Skin of body (tissue), 3 donors: ENCODE data around the gene GFPT1. TPM values are rescaled to one million over a fixed set of nuclear protein-coding genes. Genes with fewer than 3 reads are reported as not detected.

Experiments
- DNase-seq: peaks from one replicate; lab custom pipeline; 2025; lab: John Stamatoyannopoulos, UW
- small RNA-seq: library from RNA; depleted of rRNA; stranded (forward); fragments of <200 nt; gene quantifications from one replicate; pipeline ENCODE3, GENCODE V24; 2014; ENCODE audit warnings: low replicate concordance
- total RNA-seq: library from RNA; depleted of rRNA; stranded (reverse); fragments of >200 nt; gene quantifications from one replicate; pipeline ENCODE4 v1.2.3, GENCODE V29; 2014

Gene GFPT1
- total RNA-seq, 1 donor from 2014 or later = 39.8 TPM

DNA sequence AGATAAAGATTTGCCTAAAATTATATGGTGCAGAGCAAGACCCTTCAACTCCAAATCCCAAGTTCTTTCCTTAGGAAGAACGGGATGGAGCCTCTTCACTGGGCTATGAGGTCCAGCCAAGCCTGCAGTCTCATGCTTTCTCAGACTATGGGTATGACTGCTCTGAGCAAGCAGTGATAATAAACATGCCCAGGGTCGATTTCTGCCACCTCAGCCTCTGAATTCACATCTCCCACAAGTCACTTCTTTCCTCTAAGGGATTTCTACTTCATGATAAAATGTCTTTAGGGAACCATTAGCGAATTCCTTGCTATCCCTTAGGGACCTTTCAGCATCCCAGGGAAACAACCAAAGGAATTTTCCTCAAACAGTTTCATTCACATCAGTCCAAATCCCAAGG lies 94.8 kb downstream of the GFPT1 start:
- DNase-seq = no peak

DNA sequence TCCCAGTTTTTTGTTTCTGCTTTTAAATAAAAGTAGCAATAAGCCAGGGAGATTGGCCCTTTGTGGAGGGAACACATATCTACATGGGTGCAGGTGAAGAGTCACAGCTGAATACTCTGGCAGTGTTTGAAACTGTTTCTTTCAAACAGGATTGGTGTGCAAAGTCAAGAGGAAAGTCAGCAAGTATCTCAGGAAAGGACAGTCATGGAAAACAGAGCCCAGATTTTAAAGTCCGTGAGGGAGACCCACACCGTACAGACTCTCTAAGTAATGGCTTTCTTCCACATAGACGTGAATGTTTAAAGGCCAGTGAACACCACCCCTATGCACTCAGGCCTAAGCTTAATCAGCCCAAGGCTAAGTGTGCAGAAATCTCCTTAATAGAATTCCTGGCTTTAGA lies 95.3 kb downstream of the GFPT1 start:
- DNase-seq = peak; percentile 22

DNA sequence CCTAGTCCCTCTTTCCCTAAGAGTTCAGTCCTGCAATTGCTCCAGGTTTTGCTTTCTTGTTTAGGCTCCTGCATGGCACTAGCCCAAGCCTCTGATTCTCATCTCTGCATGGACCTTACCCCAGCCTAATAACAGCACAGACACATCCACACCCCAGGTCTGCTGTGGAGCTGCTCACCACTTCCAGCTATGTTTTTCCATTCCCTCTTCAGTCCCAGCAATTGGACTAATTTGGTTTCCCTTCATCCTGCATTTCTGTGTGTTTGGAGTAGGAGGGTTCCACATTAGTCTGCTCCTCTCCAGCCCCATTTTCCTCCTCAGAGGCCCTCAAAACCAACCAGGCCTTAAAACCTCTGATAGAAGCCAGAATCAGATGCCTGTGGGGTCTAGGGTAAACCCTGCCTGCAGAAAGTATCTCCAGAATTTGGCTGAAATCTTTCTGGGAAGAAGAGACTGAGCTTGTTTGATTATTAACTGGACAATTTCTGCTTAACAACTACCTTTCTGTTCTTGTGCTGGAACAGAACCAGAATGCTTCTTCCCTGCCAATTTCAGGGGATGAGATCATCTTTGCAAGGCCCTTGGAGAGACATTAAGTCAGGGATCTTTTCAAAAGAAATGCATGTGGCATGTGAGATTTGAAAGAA lies 95.9 kb downstream of the GFPT1 start:
- DNase-seq = peak; percentile 68

DNA sequence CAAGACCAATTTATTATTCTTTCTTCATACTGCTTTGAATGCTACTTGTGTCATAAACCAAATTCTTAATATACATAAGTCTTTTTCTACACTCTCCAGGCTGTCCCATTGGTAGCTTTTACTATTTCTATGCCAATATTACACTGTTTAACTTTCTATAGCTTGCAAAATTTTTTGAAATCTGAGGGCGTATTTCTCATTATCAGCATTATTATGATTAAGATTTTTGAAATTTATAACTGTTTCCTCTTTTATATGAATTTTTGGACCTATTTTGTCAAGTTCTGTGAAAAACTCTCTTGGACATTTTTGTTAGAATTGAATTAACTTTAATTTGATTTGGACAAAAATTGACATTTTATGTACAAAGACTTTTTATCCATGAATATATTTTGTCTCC lies 98.6 kb downstream of the GFPT1 start:
- no peak for DNase-seq

DNA sequence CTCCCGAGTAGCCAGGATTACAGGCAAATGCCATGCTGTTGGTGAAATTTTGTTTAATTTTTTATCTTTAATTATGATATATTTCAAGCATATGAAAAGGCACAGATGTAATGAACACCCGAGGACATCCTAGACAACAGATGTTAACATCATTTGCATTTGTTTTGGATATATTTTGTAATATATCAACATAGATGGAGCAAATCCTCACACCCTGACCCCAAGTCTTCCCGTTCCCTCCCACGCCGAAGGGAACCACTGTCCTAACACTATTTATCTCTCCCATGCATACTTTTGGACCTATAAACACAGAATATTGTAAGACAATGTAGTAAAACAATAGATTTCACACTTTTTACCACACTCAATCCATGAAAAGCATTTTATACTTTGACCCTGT lies 99.5 kb downstream of the GFPT1 start:
- DNase-seq = no peak

DNA sequence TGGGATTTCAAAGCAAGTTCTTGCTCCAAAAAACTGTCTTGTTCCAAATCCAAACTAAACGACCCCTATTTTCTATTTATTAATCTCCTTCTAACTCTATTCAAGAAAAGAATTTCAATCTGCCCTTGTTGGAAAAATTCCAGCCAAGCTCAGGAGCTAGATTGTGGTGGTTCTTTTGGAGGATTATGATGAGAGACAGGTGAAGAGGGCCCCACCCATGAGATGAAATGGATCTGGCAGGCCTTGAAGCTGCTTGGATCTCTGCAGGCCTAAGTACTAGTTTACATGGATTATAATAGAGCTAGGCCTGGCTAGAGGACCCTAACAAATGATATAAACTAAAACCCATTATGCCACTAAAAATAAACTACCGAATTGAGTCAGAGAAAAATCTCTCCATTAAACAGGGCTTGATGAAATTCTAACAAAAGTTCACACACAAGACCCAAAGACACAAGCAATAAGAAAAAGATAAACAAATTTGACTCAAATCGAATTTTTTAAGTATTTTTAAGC lies 101.6 kb downstream of the GFPT1 start:
- no peak for DNase-seq

DNA sequence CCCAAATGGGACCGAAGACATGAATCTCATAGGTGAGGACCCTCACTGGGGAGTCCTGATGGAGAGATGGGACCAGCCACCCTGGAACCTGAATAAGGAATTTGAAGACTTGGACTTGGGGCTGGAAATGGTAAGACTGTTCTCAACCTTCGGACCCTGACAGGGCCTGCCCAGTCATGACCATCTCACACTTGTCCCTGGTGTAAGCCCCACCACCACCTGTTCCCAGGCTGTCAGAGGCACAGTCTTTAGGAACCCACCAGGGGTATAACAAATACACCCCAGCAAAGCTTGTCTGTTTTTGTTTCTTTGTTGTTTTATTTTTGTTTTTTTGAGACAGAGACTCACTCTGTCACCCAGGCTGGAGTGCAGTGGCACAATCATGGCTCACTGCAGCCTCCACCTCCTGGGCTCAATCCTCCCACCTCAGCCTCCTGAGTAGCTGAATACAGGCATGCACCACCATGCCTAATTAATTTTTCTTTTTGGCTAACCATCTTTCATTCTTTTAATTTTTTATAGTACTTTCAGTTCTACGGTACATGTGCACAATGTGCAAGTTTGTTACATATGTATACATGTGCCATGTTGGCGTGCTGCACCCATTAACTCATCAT lies 106.1 kb downstream of the GFPT1 start:
- DNase-seq = no peak

DNA sequence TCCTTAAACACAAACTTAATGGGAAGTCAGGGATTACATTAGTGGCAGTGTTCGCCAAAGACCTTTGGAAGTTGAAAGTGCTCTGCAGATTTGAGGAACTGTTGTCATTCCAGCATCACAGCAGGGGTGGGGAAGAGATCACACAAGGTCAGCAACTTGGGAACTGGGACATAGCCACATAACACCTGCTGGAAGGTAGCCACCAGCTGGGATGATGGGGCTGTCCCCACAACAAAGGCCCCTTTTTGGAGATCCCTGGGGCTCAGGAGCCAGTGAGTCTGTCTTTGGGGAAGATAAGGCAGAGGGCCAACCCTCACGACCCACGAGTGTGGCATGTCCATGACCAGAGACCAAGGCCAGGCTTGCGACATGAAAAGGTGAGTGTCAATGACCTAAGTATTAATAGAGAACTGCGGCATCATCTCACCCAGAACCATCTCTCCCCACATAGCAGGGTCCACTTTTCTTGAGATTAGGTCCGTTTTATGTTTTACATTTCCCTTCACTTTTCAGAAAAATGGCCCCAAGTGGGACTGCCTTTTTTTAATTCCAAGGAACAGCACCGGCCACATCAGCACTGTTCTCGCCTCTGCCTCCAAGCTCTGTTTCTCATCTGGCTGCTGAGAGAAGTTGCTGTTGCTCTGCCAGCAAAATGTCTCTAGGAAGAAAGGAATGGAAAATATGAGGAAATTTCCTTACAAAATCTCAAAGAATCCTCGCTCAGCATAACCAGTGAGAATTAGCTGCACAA lies 106.9 kb downstream of the GFPT1 start:
- DNase-seq = peak; percentile 79

DNA sequence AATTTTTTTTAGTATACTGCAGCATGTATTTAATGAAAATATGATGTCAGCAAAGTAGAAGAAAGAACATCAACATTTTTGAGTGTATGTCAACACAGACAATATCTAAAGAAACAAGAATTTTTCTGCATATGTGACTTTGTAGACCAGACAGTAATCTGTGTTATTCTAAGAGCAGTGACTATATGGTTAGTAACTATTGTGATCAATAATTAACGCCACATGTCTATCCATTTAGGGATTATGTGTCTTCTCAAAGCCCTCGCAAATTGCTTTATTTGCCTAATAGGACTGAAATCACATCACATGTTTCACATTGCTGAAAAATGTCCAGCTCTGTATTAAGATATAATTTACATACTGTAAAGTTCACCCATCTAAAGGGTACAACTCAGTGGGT lies 107.8 kb downstream of the GFPT1 start:
- DNase-seq = peak; percentile 63

DNA sequence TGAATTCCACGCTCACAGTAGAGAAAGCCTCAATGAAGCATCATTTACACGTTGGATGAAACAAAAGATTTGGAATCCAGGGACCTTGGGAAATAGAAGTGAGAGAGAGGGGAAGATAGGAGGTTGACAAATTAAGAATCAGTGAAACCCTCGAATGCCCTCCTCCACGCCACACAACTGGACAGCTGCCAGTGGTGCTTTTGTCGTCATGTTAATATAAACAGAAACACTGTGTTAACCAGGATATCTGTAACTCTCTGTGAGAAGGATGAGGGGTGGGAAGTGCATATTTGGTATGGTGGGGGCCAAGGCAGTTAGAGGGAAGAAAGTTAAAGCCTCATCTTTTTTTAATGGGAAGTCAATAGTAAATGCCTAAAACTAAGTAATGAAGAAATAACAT lies 108.7 kb downstream of the GFPT1 start:
- no peak for DNase-seq

DNA sequence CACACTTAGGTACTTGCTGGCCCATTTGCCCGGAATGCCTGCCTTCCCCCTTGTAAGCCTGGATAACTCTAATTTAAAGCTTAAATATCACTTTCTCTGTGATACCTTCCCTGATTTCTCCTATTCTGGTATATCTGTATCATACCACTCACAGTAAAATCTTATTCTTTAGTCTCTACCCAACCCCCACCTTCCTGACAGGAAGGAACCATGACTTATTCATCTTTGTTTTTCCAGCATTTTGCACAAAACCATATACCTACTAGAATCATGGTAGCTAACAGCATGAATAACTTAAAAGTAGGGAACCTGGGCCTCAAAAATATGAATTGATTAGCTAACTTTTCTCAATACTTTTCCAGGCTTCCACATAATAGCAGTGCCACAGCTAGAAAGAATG lies 111.5 kb downstream of the GFPT1 start:
- no peak for DNase-seq

DNA sequence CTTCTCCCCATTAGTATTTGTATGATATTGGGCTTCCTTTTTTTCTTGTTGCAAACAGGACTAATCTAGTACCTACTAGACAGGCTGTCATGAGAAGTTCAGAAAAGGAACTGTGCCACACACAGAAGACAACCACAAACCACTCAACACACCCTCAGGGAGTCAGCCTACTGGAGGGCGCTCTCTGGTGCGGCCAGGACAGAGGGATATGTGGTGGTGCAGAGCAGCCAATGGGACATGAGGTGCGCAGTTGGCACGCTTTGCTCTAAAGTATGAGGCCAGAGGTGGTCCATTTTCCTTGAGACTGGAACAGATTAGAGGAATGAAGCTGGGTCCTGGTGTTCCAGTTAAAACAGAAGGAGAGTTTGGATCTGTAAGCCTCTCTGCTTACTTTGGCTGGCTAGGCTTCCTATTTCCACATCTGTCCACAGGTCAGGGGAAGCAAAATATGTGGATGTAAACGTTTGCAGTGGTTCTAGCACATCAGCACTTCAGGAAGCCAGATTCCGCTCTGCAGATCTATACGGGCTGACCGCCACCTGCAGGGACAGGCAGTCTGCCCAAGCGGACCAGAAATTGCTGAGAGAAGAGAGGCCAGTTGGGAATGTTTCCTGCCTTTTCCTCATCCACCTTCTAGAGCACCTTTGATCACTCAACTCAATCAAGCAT lies 114.1 kb downstream of the GFPT1 start:
- DNase-seq = no peak

DNA sequence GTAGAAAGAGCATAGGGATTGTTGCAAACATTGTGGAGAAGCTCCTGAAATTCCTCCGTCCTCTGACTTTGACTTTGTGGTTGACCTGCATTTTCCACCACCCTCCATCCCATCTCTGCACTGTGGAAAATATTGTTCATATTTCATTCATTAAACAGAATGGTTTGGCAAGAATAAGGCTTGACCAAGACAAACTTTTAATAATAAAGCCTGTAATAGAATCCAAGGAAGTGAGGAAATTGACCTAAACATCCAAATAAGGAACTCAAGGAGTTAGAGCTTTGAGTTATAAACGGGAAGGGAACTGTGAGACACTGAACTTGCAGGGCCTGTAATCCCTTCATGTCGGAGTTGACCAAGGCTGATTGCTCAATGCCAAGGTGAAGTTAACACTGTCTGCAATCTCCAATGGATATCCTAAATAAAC lies 115.2 kb downstream of the GFPT1 start:
- no peak for DNase-seq

Small RNAs within 50 kb of the gene (small RNA-seq; reads per million reads assigned to genes)
- gene RF00019 = not detected

Other genes with a start within 250 kb of the GFPT1 start
- 25.4 TPM for gene NFU1, start 50.2 kb upstream of the GFPT1 start, total RNA-seq